Mesothelial cell of epicardium (in vitro differentiated cells): ENCODE data around the gene VPS26C. TPM values are rescaled to one million over a fixed set of nuclear protein-coding genes. Genes with fewer than 3 reads are reported as not detected.

ENCODE experiments used
- DNase-seq, 2 experiments: peaks; one replicate each; pipeline ENCODE4 v3.0.0; 2021; ENCODE audit warnings: low spot score in 2 of 2; ENCODE audit not compliant: unreplicated experiment in 2 of 2
- H3K27ac Mint-ChIP-seq: 2 replicates; pipeline ENCODE4 v1.8.0; 2021; ENCODE audit warnings: mixed read lengths
- H3K27me3 Mint-ChIP-seq: 2 replicates; pipeline ENCODE4 v1.8.0; 2021; ENCODE audit warnings: low read depth, mixed read lengths
- H3K36me3 Mint-ChIP-seq: 2 replicates; pipeline ENCODE4 v1.8.0; 2021; ENCODE audit warnings: mixed read lengths
- H3K4me1 Mint-ChIP-seq: 2 replicates; pipeline ENCODE4 v1.8.0; 2021; ENCODE audit warnings: mixed read lengths
- H3K4me3 Mint-ChIP-seq: 2 replicates; pipeline ENCODE4 v1.8.0; 2021; ENCODE audit warnings: mild to moderate bottlenecking, moderate library complexity, mixed read lengths
- H3K9me3 Mint-ChIP-seq: 2 replicates; pipeline ENCODE4 v1.8.0; 2021; ENCODE audit warnings: mixed read lengths
- total RNA-seq: library from RNA; stranded (reverse); gene quantifications from 3 replicates; pipeline ENCODE4 v1.2.1, GENCODE V29; 2021
- TF ChIP-seq, protein P1 (sequence below): fragments of 200-600 bp; sonication (generic); IDR thresholded peaks from one replicate; pipeline ENCODE4 v1.5.0; 2021; ENCODE audit warnings: antibody characterized with exemption; ENCODE audit not compliant: unreplicated experiment

The VPS26C gene
- total RNA-seq, 1 donor from 2014 or later = 45.0 TPM

DNA sequence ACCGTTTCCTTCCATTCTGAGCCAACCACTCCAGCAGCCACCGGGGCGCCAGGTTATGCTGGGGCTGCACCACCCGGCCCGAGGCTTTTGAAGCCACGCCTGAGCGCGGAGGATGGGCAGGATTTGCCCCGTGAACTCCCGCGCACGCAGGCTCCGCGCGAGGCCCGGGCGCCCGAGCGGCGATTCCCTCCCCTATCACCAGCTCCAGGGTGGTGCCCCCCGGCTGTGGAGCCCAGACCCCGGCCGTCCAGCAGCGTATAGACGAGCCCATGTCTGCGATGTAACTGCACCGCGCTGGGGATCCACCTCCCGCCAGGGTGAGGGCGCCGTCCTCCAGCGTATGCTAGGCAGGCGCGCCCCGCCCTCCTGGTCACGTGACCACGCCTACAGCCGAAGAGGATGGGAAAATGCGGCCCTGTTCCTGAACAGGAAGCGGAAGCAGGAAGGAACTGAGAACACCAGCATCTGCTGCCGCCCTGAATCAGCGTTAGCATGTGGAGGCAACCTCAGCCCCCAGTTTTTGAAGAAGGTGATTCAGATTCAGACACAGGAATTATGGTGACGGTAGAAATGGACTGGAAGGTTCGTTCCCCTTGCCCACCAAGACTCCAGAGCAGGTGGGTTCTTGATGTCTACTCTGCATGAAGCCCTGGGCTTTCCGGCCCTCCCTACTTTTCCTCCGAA lies 46.0 kb downstream of the VPS26C start:
- H3K27me3 Mint-ChIP-seq = no peaks in the 10 kb centered on the region
- H3K4me3 Mint-ChIP-seq = peak overlapping the region; percentile 68
- H3K27ac Mint-ChIP-seq = no peak overlapping the region
- TF ChIP-seq, protein P1, sequence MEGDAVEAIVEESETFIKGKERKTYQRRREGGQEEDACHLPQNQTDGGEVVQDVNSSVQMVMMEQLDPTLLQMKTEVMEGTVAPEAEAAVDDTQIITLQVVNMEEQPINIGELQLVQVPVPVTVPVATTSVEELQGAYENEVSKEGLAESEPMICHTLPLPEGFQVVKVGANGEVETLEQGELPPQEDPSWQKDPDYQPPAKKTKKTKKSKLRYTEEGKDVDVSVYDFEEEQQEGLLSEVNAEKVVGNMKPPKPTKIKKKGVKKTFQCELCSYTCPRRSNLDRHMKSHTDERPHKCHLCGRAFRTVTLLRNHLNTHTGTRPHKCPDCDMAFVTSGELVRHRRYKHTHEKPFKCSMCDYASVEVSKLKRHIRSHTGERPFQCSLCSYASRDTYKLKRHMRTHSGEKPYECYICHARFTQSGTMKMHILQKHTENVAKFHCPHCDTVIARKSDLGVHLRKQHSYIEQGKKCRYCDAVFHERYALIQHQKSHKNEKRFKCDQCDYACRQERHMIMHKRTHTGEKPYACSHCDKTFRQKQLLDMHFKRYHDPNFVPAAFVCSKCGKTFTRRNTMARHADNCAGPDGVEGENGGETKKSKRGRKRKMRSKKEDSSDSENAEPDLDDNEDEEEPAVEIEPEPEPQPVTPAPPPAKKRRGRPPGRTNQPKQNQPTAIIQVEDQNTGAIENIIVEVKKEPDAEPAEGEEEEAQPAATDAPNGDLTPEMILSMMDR = no peak
- no peaks in the 10 kb centered on the region for H3K4me1 Mint-ChIP-seq
- H3K9me3 Mint-ChIP-seq = no peaks in the 10 kb centered on the region
- peaks cover 39% of the 10 kb centered on the region for H3K36me3 Mint-ChIP-seq
- peak; percentile 56 to 74 for DNase-seq

DNA sequence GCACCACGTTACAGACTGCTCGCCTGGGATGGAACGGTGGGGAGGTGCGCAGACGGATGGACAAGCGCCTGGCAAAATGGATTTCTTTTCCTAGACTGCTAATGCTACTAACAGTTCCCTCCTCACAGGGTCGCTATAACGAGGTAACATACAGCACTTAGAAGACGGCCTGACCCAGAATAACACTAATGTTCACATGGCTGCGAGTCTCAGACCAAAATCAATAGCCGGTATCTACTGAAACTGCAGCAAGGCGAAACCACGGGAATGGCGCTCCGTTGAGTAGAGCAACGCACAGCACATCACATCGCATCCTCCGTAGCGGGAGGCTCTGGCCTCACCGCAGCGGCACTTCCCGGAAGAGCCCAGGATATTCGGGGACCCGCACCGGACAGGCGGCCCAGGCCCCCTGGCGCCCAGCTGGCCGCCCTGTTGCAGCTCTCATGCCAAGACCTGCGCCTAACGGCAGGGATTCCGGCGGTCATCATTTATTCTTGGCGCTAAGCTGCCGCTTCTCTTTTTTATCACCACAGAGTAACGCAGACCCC lies 46.6 kb downstream of the VPS26C start:
- TF ChIP-seq, protein P1 = no peak
- H3K4me1 Mint-ChIP-seq = no peaks in the 10 kb centered on the region
- H3K4me3 Mint-ChIP-seq = peak overlapping the region; percentile 68
- no peaks in the 10 kb centered on the region for H3K27me3 Mint-ChIP-seq
- peak overlapping the region; percentile 47 for H3K27ac Mint-ChIP-seq
- DNase-seq = no peak
- no peaks in the 10 kb centered on the region for H3K9me3 Mint-ChIP-seq
- peaks cover 33% of the 10 kb centered on the region for H3K36me3 Mint-ChIP-seq

DNA sequence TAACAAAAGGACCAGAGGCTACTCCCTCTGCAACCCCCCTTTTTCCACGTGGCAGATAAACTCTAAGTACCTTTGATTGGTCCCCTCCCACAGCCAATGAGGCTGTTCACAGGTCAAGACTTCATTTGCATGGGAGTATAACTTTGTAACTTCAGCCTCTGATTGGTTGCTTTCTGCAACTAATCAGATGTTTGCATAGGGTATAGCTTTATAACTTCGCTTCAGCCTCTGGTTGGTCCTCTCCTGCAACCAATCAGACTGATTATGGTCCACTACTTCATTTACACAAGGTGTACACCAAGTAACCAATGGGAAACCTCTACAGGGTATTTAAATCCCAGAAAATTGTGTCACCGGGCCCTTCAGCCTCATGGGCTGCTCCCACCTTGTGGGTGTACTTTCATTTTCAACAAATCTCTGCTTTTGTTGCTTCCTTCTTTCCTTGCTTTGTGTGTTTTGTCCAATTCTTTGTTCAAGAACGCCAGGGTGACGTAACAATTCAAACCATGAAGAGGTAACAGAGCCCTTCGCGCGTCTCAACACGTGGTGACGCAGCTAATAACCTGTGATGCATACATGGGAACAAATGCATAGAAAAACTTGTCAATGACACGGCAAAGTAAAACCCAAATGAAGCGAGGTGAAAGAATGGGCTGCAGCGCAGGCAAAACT lies 47.2 kb downstream of the VPS26C start:
- H3K9me3 Mint-ChIP-seq = no peaks in the 10 kb centered on the region
- DNase-seq = no peak
- H3K27ac Mint-ChIP-seq = peak overlapping the region; percentile 47
- H3K4me3 Mint-ChIP-seq = peak overlapping the region; percentile 68
- H3K27me3 Mint-ChIP-seq = no peaks in the 10 kb centered on the region
- TF ChIP-seq, protein P1 = no peak
- H3K36me3 Mint-ChIP-seq = peaks cover 27% of the 10 kb centered on the region
- H3K4me1 Mint-ChIP-seq = no peaks in the 10 kb centered on the region

DNA sequence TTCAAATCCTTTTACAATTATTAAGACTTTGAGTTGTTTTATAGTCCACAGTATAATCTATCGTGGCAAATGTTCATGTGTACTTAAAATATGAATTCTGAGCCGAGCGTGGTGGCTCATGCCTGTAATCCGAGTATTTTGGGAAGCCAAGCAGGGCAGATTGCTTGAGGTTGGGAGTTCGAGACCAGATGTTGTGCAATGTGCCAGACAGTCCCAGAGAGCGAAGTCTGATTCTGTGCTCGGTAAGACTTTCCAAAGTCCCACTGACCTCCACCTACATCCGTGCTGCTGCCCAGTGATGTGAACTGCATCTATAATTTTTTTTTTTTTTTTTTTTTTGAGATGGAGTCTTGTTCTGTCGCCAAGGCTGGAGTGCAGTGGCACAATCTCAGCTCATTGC lies 52.2 kb downstream of the VPS26C start:
- peaks cover 4% of the 10 kb centered on the region for H3K36me3 Mint-ChIP-seq

DNA sequence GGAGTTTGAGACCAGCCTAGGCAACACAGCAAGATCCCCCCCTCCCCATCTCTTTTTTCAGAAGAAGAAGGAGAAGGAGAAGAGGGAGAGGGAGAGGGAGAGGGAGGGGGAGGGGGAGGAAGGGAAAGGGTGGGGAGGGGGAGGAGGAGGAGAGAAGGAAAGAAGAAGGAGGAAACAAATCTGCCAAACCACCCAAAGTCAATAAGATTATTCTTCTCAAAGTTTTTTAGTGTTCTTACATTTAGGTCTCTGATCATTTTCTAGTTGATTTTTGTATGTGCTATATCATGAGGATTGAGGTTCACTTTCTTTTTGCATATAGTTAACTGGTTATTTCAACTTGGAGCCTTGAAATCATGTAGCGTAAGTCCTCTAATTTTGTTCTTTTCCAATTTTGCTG lies 56.3 kb downstream of the VPS26C start:
- TF ChIP-seq, protein P1 = no peak
- Mint-ChIP-seq H3K36me3 (peaks cover 7% of the 10 kb centered on the region), H3K4me1 (no peaks in the 10 kb centered on the region), H3K27me3 (no peaks in the 10 kb centered on the region), H3K9me3 (peaks cover 23% of the 10 kb centered on the region), H3K4me3 (no peak overlapping the region), H3K27ac (no peak overlapping the region)
- DNase-seq = no peak

More for the DNA sequence above, 52.2 kb downstream of the VPS26C start:
- DNase-seq = no peak
- H3K27me3 Mint-ChIP-seq = no peaks in the 10 kb centered on the region
- H3K4me1 Mint-ChIP-seq = no peaks in the 10 kb centered on the region
- peaks cover 13% of the 10 kb centered on the region for H3K9me3 Mint-ChIP-seq
- H3K27ac Mint-ChIP-seq = no peak overlapping the region
- no peak overlapping the region for H3K4me3 Mint-ChIP-seq
- TF ChIP-seq, protein P1 = no peak
